H9 (cell line): ENCODE data around the gene THSD7B. TPM values are rescaled to one million over a fixed set of nuclear protein-coding genes. Genes with fewer than 3 reads are reported as not detected.

Experiments used
- DNase-seq: peaks from one replicate; pipeline ENCODE4 v3.0.0-alpha.2; 2017
- H2AFZ ChIP-seq: one replicate; pipeline ENCODE4 v1.6.1; 2013; ENCODE audit warnings: mild to moderate bottlenecking, low read length, control low read depth, moderate library complexity
- H2AK5ac ChIP-seq: 2 replicates; pipeline ENCODE4 v1.6.1; 2013; ENCODE audit warnings: low read length, control low read depth, mixed read lengths; ENCODE audit not compliant: insufficient read length
- H2BK120ac ChIP-seq: one replicate; pipeline ENCODE4 v1.6.1; 2013; ENCODE audit warnings: low read depth, mild to moderate bottlenecking, low read length, control low read depth, inconsistent platforms; ENCODE audit not compliant: poor library complexity, severe bottlenecking
- H2BK12ac ChIP-seq: 2 replicates; pipeline ENCODE4 v1.6.1; 2013; ENCODE audit warnings: low read length, control low read depth, mixed read lengths, low read depth; ENCODE audit not compliant: insufficient read length
- H2BK15ac ChIP-seq: 2 replicates; pipeline ENCODE4 v1.6.1; 2013; ENCODE audit warnings: low read depth, low read length, control low read depth
- H2BK20ac ChIP-seq: one replicate; pipeline ENCODE4 v1.6.1; 2013; ENCODE audit warnings: low read depth, mild to moderate bottlenecking, low read length, control low read depth, inconsistent platforms; ENCODE audit not compliant: poor library complexity, severe bottlenecking
- H2BK5ac ChIP-seq: 2 replicates; pipeline ENCODE4 v1.6.1; 2013; ENCODE audit warnings: low read length, control low read depth, mixed read lengths; ENCODE audit not compliant: insufficient read length
- H3K14ac ChIP-seq: 2 replicates; pipeline ENCODE4 v1.6.1; 2013; ENCODE audit warnings: low read length, control low read depth; ENCODE audit not compliant: insufficient read depth
- H3K18ac ChIP-seq: 2 replicates; pipeline ENCODE4 v1.6.1; 2013; ENCODE audit warnings: low read depth, mild to moderate bottlenecking, mixed read lengths, low read length, control low read depth; ENCODE audit not compliant: insufficient read length
- H3K23ac ChIP-seq: 2 replicates; pipeline ENCODE4 v1.6.1; 2013; ENCODE audit warnings: low read length, control low read depth, mixed read lengths, low read depth; ENCODE audit not compliant: insufficient read length
- H3K23me2 ChIP-seq: 2 replicates; pipeline ENCODE4 v1.6.1; 2013; ENCODE audit warnings: low read depth, mild to moderate bottlenecking, mixed read lengths, low read length, control low read depth; ENCODE audit not compliant: insufficient read length, poor library complexity, severe bottlenecking
- H3K27ac ChIP-seq: 2 replicates; pipeline ENCODE4 v1.5.1; 2013; ENCODE audit warnings: low read length, control low read depth, mixed read lengths, low read depth; ENCODE audit not compliant: insufficient read length
- H3K27me3 ChIP-seq: 2 replicates; pipeline ENCODE4 v1.6.1; 2013; ENCODE audit warnings: low read length, control low read depth, inconsistent platforms; ENCODE audit not compliant: insufficient read depth
- H3K4ac ChIP-seq: 2 replicates; pipeline ENCODE4 v1.6.1; 2013; ENCODE audit warnings: low read depth, mild to moderate bottlenecking, control low read depth, inconsistent platforms, low read length, moderate library complexity
- H3K4me1 ChIP-seq: 2 replicates; pipeline ENCODE4 v1.6.1; 2013; ENCODE audit warnings: low read length, control low read depth, inconsistent platforms; ENCODE audit not compliant: insufficient read depth
- H3K4me2 ChIP-seq: 2 replicates; pipeline ENCODE4 v1.6.1; 2013; ENCODE audit warnings: low read length, control low read depth, mixed read lengths; ENCODE audit not compliant: insufficient read length, insufficient read depth
- H3K56ac ChIP-seq: 2 replicates; pipeline ENCODE4 v1.6.1; 2013; ENCODE audit warnings: low read depth, mild to moderate bottlenecking, mixed read lengths, low read length, control low read depth; ENCODE audit not compliant: insufficient read length
- H3K79me1 ChIP-seq: 2 replicates; pipeline ENCODE4 v1.6.1; 2013; ENCODE audit warnings: low read depth, mild to moderate bottlenecking, moderate library complexity, low read length, control low read depth, inconsistent platforms; ENCODE audit not compliant: insufficient read depth, poor library complexity, severe bottlenecking
- H3K79me2 ChIP-seq: 2 replicates; pipeline ENCODE4 v1.6.1; 2013; ENCODE audit warnings: low read length, control low read depth, inconsistent platforms; ENCODE audit not compliant: insufficient read depth
- H3K9ac ChIP-seq: 2 replicates; pipeline ENCODE4 v1.6.1; 2013; ENCODE audit warnings: low read length, control low read depth, mixed read lengths; ENCODE audit not compliant: insufficient read length; ENCODE audit errors: extremely low read depth
- H3K9me3 ChIP-seq: one replicate; pipeline ENCODE4 v1.6.1; 2013; ENCODE audit warnings: low read depth, low read length, inconsistent platforms; ENCODE audit not compliant: control insufficient read depth
- H3T11ph ChIP-seq: one replicate; pipeline ENCODE4 v1.6.1; 2013; ENCODE audit warnings: mild to moderate bottlenecking, low read length, control low read depth, inconsistent platforms
- H4K20me1 ChIP-seq: one replicate; pipeline ENCODE4 v1.6.1; 2013; ENCODE audit not compliant: control insufficient read depth, insufficient read length, insufficient read depth
- H4K5ac ChIP-seq: 2 replicates; pipeline ENCODE4 v1.6.1; 2013; ENCODE audit warnings: low read depth, mild to moderate bottlenecking, mixed read lengths, low read length, control low read depth; ENCODE audit not compliant: insufficient read length
- H4K8ac ChIP-seq: replicated peaks from 2 replicates; pipeline ENCODE4 v1.6.1; 2013; ENCODE audit warnings: low read length, control low read depth, mixed read lengths, low read depth; ENCODE audit not compliant: insufficient read length
- H4K91ac ChIP-seq: 2 replicates; pipeline ENCODE4 v1.6.1; 2013; ENCODE audit warnings: low read depth, mild to moderate bottlenecking, moderate library complexity, mixed read lengths, low read length, control low read depth; ENCODE audit not compliant: insufficient read length
- H3K27ac Mint-ChIP-seq, 3 experiments: 2 replicates in 2 of 3; 3 replicates in 1 of 3; pipeline ENCODE4 v1.8.0; 2020 to 2021; ENCODE audit warnings: mixed read lengths in 3 of 3, mild to moderate bottlenecking in 1 of 3, moderate library complexity in 1 of 3
- H3K27me3 Mint-ChIP-seq: 2 replicates; pipeline ENCODE4 v1.8.0; 2021; ENCODE audit warnings: low read depth, mild to moderate bottlenecking, moderate library complexity, mixed read lengths
- H3K36me3 Mint-ChIP-seq, 3 experiments: 2 replicates in 2 of 3; 3 replicates in 1 of 3; pipeline ENCODE4 v1.8.0; 2020 to 2021; ENCODE audit warnings: low read depth in 3 of 3, mixed read lengths in 3 of 3; ENCODE audit not compliant: insufficient read depth in 1 of 3
- H3K4me1 Mint-ChIP-seq, 2 experiments: 2 replicates each; pipeline ENCODE4 v1.8.0; 2020; ENCODE audit warnings: mixed read lengths in 2 of 2
- H3K4me3 Mint-ChIP-seq, 2 experiments: 2 replicates in 1 of 2; 3 replicates in 1 of 2; pipeline ENCODE4 v1.8.0; 2020 to 2021; ENCODE audit warnings: mild to moderate bottlenecking in 2 of 2, mixed read lengths in 2 of 2, moderate library complexity in 1 of 2
- H3K9me3 Mint-ChIP-seq, 2 experiments: 2 replicates in 1 of 2; 3 replicates in 1 of 2; pipeline ENCODE4 v1.8.0; 2020; ENCODE audit warnings: mild to moderate bottlenecking in 2 of 2, mixed read lengths in 2 of 2, moderate library complexity in 1 of 2
- WGBS: extraction: QIAGEN DNeasy Blood & Tissue Kit; methylation state at CpG from one replicate; pipeline ENCODE4 v1.1.7; 2013; ENCODE audit warnings: missing lambda C conversion rate, low lambda C conversion rate, mixed read lengths; ENCODE audit not compliant: insufficient read length; ENCODE audit errors: extremely low coverage; 5-methylcytosine and 5-hydroxymethylcytosine counted together
- total RNA-seq: library from RNA; stranded (reverse); gene quantifications from 2 replicates; pipeline ENCODE4 v1.2.1, GENCODE V29; 2021
- TF ChIP-seq, protein P1 (sequence below): fragments of 200-600 bp; sonication (generic); conservative IDR thresholded peaks from 3 replicates; pipeline ENCODE4 v1.8.0; 2021; ENCODE audit warnings: antibody characterized with exemption, mild to moderate bottlenecking

THSD7B gene
- total RNA-seq, 1 experiment from 2014 or later = 0.85 TPM

DNA sequence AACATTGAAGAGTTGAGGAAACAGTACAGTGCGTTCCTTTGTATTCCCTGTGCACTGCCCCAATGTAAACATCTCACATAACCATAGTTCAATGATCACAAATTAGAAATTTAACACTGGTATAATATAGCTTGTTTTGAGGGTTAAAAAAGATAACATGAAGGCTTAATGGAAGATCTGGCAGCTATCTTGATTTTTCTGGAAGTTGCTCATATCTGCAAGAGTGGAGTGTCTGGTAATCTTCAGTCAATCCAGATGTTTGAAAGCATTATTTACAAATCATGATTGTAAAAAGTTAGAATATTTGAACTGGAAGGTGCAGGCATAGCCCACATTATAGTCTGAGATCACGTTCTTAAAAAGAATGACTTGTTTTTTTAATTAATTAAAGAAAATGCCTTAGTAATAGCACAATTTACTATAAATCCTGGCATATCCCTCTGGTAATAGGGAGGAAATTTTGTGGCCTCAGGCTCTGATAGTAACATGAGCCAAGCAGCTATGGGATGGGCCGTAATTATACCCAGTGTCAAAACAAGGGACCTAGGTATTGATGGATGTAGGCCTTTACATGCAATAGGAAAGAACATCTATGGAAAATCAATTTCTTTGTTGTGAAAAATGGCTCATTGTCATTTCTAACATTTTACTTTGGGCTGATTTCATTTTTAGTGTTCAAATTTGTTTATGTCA lies 418.0 kb downstream of the THSD7B start:
- H3K4me2 ChIP-seq = no peak overlapping the region
- H2AFZ ChIP-seq = no peak overlapping the region
- no peak overlapping the region for H4K8ac ChIP-seq
- TF ChIP-seq, protein P1, sequence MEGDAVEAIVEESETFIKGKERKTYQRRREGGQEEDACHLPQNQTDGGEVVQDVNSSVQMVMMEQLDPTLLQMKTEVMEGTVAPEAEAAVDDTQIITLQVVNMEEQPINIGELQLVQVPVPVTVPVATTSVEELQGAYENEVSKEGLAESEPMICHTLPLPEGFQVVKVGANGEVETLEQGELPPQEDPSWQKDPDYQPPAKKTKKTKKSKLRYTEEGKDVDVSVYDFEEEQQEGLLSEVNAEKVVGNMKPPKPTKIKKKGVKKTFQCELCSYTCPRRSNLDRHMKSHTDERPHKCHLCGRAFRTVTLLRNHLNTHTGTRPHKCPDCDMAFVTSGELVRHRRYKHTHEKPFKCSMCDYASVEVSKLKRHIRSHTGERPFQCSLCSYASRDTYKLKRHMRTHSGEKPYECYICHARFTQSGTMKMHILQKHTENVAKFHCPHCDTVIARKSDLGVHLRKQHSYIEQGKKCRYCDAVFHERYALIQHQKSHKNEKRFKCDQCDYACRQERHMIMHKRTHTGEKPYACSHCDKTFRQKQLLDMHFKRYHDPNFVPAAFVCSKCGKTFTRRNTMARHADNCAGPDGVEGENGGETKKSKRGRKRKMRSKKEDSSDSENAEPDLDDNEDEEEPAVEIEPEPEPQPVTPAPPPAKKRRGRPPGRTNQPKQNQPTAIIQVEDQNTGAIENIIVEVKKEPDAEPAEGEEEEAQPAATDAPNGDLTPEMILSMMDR = no peak
- Mint-ChIP-seq H3K4me1 (peaks cover 6 to 15% of the 10 kb centered on the region in 2 experiments; a peak in 2 of 4 replicates), H3K9me3 (peaks cover 0 to 9% of the 10 kb centered on the region in 2 experiments; a peak in 3 of 5 replicates), H3K36me3 (peaks cover 0 to 8% (median 0%) of the 10 kb centered on the region in 3 experiments; a peak in 1 of 7 replicates), H3K27ac (no peak overlapping the region), H3K27me3 (no peaks in the 10 kb centered on the region; the same call in 1 of the 2 replicates), H3K4me3 (no peak overlapping the region)
- H3K9ac ChIP-seq = no peak overlapping the region
- H3K14ac ChIP-seq = no peak overlapping the region
- DNase-seq = no peak
- H2BK15ac ChIP-seq = no peak overlapping the region
- no peaks in the 10 kb centered on the region for H3K9me3 ChIP-seq
- no peak overlapping the region for H3K23ac ChIP-seq
- H3K79me1 ChIP-seq = no peaks in the 10 kb centered on the region
- H3K4ac ChIP-seq = no peak overlapping the region
- H3K23me2 ChIP-seq = no peaks in the 10 kb centered on the region
- H4K91ac ChIP-seq = no peak overlapping the region
- H2BK12ac ChIP-seq = no peak overlapping the region
- no peak overlapping the region for H2BK120ac ChIP-seq
- H4K20me1 ChIP-seq = no peaks in the 10 kb centered on the region
- H3K27me3 ChIP-seq = no peaks in the 10 kb centered on the region
- no peak overlapping the region for H3K18ac ChIP-seq
- H4K5ac ChIP-seq = no peak overlapping the region
- no peak overlapping the region for H2BK20ac ChIP-seq
- H3T11ph ChIP-seq = no peak overlapping the region
- no peak overlapping the region for H2BK5ac ChIP-seq
- no peak overlapping the region for H3K27ac ChIP-seq
- H3K79me2 ChIP-seq = no peaks in the 10 kb centered on the region
- no CpG with 5 or more reads among the region's 3 CpGs for WGBS
- no peak overlapping the region for H3K56ac ChIP-seq
- H2AK5ac ChIP-seq = no peak overlapping the region
- H3K4me1 ChIP-seq = no peaks in the 10 kb centered on the region
